CD14-positive monocyte (primary cell): Measurements from ENCODE around the gene TSG101. TPM values are rescaled to one million over a fixed set of nuclear protein-coding genes. Genes with fewer than 3 reads are reported as not detected.
A peak's percentile ranks its signal among the peaks of the same experiment; 100 is the strongest.

Source experiments
- DNase-seq, 3 donors: peaks; one replicate each; pipeline ENCODE4 v3.0.0-alpha.2; 2011 to 2022
- H2AFZ ChIP-seq: 2 replicates; pipeline ENCODE4 v1.6.0; 2012; ENCODE audit warnings: mild to moderate bottlenecking, low read depth, low read length, inconsistent platforms; ENCODE audit not compliant: insufficient read depth, poor library complexity, severe bottlenecking
- H3K27ac ChIP-seq, 2 donors: 1 replicate in 1 of 2; 2 replicates in 1 of 2; pipeline ENCODE4 v1.5.1; 2012 to 2013; ENCODE audit warnings: low read length in 2 of 2, control low read depth in 1 of 2, inconsistent platforms in 1 of 2, low read depth in 1 of 2, mild to moderate bottlenecking in 1 of 2
- H3K27me3 ChIP-seq, 2 donors: one replicate each; pipeline versions ENCODE4 v1.6.0 to v1.6.1; 2011 to 2013; ENCODE audit warnings: low read length in 2 of 2; ENCODE audit not compliant: control insufficient read depth in 2 of 2, insufficient read depth in 2 of 2
- H3K36me3 ChIP-seq, 2 donors: replicated peaks in 1 of 2; 1 replicate in 1 of 2; 2 replicates in 1 of 2; pipeline versions ENCODE4 v1.5.1 to v1.6.1; 2012 to 2013; ENCODE audit warnings: low read length in 2 of 2, control low read depth in 1 of 2, inconsistent platforms in 1 of 2, mild to moderate bottlenecking in 1 of 2; ENCODE audit not compliant: insufficient read depth in 2 of 2, control insufficient read depth in 1 of 2
- H3K4me1 ChIP-seq, 2 donors: 1 replicate in 1 of 2; 2 replicates in 1 of 2; pipeline versions ENCODE4 v1.5.1 to v1.6.1; 2012 to 2013; ENCODE audit warnings: low read length in 2 of 2, control low read depth in 1 of 2, inconsistent platforms in 1 of 2, mild to moderate bottlenecking in 1 of 2, moderate library complexity in 1 of 2; ENCODE audit not compliant: insufficient read depth in 2 of 2, control insufficient read depth in 1 of 2
- H3K4me2 ChIP-seq: replicated peaks from 2 replicates; pipeline ENCODE3; 2012; ENCODE audit warnings: low read length, moderate library complexity, mild to moderate bottlenecking; ENCODE audit not compliant: poor library complexity, severe bottlenecking; ENCODE audit errors: extremely low read depth
- H3K4me3 ChIP-seq, 3 experiments: fragments of 200-600 bp in 1 of 3; sonication (generic) in 1 of 3; replicated peaks in 1 of 3; 1 replicate in 2 of 3; 2 replicates in 1 of 3; pipeline ENCODE4 v1.5.1; 2011 to 2013; ENCODE audit warnings: low read length in 3 of 3, mild to moderate bottlenecking in 3 of 3, control low read depth in 2 of 3, low read depth in 2 of 3, inconsistent platforms in 1 of 3, moderate library complexity in 1 of 3
- H3K79me2 ChIP-seq: 2 replicates; pipeline ENCODE4 v1.6.0; 2012; ENCODE audit warnings: mild to moderate bottlenecking, control low read depth, inconsistent platforms, low read length, moderate library complexity; ENCODE audit not compliant: insufficient read depth
- H3K9ac ChIP-seq: 2 replicates; pipeline ENCODE4 v1.6.0; 2017; ENCODE audit warnings: low read length, mild to moderate bottlenecking; ENCODE audit not compliant: insufficient read depth, poor library complexity, severe bottlenecking
- H3K9me3 ChIP-seq, 2 donors: replicated peaks in 1 of 2; 1 replicate in 1 of 2; 2 replicates in 1 of 2; pipeline versions ENCODE4 v1.5.1 to v1.6.1; 2012 to 2013; ENCODE audit warnings: low read length in 2 of 2, control low read depth in 1 of 2; ENCODE audit not compliant: control insufficient read depth in 1 of 2, insufficient read depth in 1 of 2
- H4K20me1 ChIP-seq: 2 replicates; pipeline ENCODE4 v1.6.0; 2012; ENCODE audit warnings: mild to moderate bottlenecking, low read length, control low read depth, moderate library complexity; ENCODE audit not compliant: insufficient read depth
- H3K27ac Mint-ChIP-seq, 7 donors: one replicate each; pipeline ENCODE4 v1.8.0; 2020; ENCODE audit warnings: mild to moderate bottlenecking in 7 of 7, mixed read lengths in 7 of 7, moderate library complexity in 6 of 7, inconsistent platforms in 2 of 7
- H3K27me3 Mint-ChIP-seq, 3 donors: one replicate each; pipeline ENCODE4 v1.8.0; 2021 to 2022; ENCODE audit warnings: low read depth in 3 of 3, mild to moderate bottlenecking in 3 of 3, mixed read lengths in 3 of 3, moderate library complexity in 3 of 3, inconsistent platforms in 1 of 3
- H3K36me3 Mint-ChIP-seq, 2 donors: one replicate each; pipeline ENCODE4 v1.8.0; 2020; ENCODE audit warnings: mixed read lengths in 2 of 2, inconsistent platforms in 1 of 2, mild to moderate bottlenecking in 1 of 2
- H3K4me1 Mint-ChIP-seq: one replicate; pipeline ENCODE4 v1.8.0; 2020; ENCODE audit warnings: mild to moderate bottlenecking, mixed read lengths
- H3K4me3 Mint-ChIP-seq, 2 donors: one replicate each; pipeline ENCODE4 v1.8.0; 2020; ENCODE audit warnings: mild to moderate bottlenecking in 2 of 2, mixed read lengths in 2 of 2, moderate library complexity in 1 of 2
- H3K9me3 Mint-ChIP-seq, 7 donors: one replicate each; pipeline ENCODE4 v1.8.0; 2020 to 2022; ENCODE audit warnings: mixed read lengths in 7 of 7, mild to moderate bottlenecking in 6 of 7, moderate library complexity in 6 of 7, inconsistent platforms in 2 of 7
- WGBS: methylation state at CpG from one replicate; pipeline ENCODE4 v1.1.5; 2013; ENCODE audit warnings: missing lambda C conversion rate; ENCODE audit not compliant: insufficient coverage; 5-methylcytosine and 5-hydroxymethylcytosine counted together
- intact Hi-C, 2 donors: fragments of 100-400 bp; cut with micrococcal nuclease; formaldehyde crosslinking; loops; one replicate each; pipeline versions ENCODE4 v1.15.0 to v1.15.1; 2023
- polyA plus RNA-seq, 3 donors: library from polyadenylated mRNA; depleted of rRNA in 1 of 3; unstranded in 2 of 3; stranded (reverse) in 1 of 3; fragments of 300-500 nt in 2 of 3; fragments of >200 nt in 1 of 3; fragmentation: Illumina TruSeq in 2 of 3; gene quantifications; 1 replicate in 2 of 3; 2 replicates in 1 of 3; pipeline ENCODE4 v1.2.3, GENCODE V29; 2012 to 2021
- TF ChIP-seq, protein P1 (sequence below): fragments of 200-600 bp; IDR thresholded peaks from one replicate; pipeline ENCODE4 v1.8.0; 2022; ENCODE audit warnings: antibody characterized with exemption, mild to moderate bottlenecking

Gene TSG101
- polyA plus RNA-seq, 3 donors: 76.7 to 116 (median 112) TPM

DNA sequence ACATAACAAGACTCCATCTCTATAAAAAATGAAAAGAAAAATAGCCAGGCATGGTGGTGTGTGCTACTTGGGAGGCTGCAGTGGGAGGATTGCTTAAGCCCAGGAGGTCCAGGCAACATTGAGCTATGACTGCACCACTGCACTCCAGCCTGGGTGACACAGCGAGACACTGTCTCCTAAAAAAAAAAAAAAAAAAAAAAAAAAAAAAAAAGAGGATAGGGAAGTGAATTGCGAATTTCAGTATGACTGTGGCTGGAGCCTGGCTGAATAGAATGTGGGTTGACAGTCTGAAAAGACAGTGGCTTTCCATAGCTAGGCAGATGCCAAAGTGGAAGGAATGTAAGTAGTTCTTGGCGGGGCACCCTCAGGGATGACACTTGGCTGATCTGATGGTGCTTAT lies 77.5 kb downstream of the TSG101 start:
- H3K27ac Mint-ChIP-seq: peak overlapping the region in 2 of 7 donors; percentile 50 to 89
- WGBS: 100% methylated on average over 1 of the region's 3 CpGs

DNA sequence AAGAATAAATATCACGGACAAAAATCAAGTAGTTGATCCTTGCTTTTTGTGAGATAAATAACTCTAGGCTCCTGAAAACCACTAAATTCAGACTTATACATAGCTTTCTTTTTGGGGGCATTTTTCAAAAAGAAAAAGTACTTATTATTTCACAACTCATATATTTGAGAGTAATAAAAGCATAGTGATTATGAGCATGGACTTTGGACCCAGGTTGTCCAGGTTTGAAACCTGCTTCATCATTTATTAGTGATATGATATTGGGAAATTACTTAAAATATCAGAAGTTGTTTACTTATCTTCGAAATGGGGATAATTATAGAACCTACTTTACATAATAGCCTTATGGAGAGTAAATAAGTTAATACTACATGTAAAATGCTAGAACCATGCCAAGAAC lies 88.1 kb downstream of the TSG101 start:
- H3K27ac ChIP-seq: no peak overlapping the region

More for the DNA sequence above, 77.5 kb downstream of the TSG101 start:
- no peak overlapping the region for H3K4me3 ChIP-seq
- H3K36me3 Mint-ChIP-seq: no peaks in the 10 kb centered on the region
- H3K9me3 ChIP-seq: no peaks in the 10 kb centered on the region
- H3K4me1 Mint-ChIP-seq: peaks cover 10% of the 10 kb centered on the region
- no peak overlapping the region for H3K4me3 Mint-ChIP-seq
- peaks cover 0 to 2% (median 0%) of the 10 kb centered on the region in 7 donors for H3K9me3 Mint-ChIP-seq
- no peaks in the 10 kb centered on the region for H3K27me3 ChIP-seq
- H3K27me3 Mint-ChIP-seq: peaks cover 0 to 2% (median 1%) of the 10 kb centered on the region in 3 donors
- intact Hi-C loops: no loop called here
- no peak overlapping the region for H3K27ac ChIP-seq
- H3K79me2 ChIP-seq: no peaks in the 10 kb centered on the region
- no peak overlapping the region for H3K4me2 ChIP-seq
- DNase-seq: peak in 1 of 3 donors; percentile 12
- no peaks in the 10 kb centered on the region for H4K20me1 ChIP-seq
- H3K4me1 ChIP-seq: no peaks in the 10 kb centered on the region
- TF ChIP-seq, protein P1, sequence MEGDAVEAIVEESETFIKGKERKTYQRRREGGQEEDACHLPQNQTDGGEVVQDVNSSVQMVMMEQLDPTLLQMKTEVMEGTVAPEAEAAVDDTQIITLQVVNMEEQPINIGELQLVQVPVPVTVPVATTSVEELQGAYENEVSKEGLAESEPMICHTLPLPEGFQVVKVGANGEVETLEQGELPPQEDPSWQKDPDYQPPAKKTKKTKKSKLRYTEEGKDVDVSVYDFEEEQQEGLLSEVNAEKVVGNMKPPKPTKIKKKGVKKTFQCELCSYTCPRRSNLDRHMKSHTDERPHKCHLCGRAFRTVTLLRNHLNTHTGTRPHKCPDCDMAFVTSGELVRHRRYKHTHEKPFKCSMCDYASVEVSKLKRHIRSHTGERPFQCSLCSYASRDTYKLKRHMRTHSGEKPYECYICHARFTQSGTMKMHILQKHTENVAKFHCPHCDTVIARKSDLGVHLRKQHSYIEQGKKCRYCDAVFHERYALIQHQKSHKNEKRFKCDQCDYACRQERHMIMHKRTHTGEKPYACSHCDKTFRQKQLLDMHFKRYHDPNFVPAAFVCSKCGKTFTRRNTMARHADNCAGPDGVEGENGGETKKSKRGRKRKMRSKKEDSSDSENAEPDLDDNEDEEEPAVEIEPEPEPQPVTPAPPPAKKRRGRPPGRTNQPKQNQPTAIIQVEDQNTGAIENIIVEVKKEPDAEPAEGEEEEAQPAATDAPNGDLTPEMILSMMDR: no peak
- no peak overlapping the region for H3K9ac ChIP-seq
- no peaks in the 10 kb centered on the region for H3K36me3 ChIP-seq
- H2AFZ ChIP-seq: no peak overlapping the region

More for the DNA sequence above, 88.1 kb downstream of the TSG101 start:
- Mint-ChIP-seq H3K4me3 (no peak overlapping the region), H3K4me1 (no peaks in the 10 kb centered on the region), H3K36me3 (no peaks in the 10 kb centered on the region), H3K27me3 (no peaks in the 10 kb centered on the region), H3K9me3 (peaks cover 0 to 6% (median 4%) of the 10 kb centered on the region in 7 donors), H3K27ac (no peak overlapping the region)
- no peak overlapping the region for H3K9ac ChIP-seq
- DNase-seq: no peak
- no peaks in the 10 kb centered on the region for H3K9me3 ChIP-seq
- no peaks in the 10 kb centered on the region for H3K79me2 ChIP-seq
- no peak overlapping the region for H2AFZ ChIP-seq
- no peak overlapping the region for H3K4me2 ChIP-seq
- no peaks in the 10 kb centered on the region for H3K36me3 ChIP-seq
- TF ChIP-seq, protein P1: no peak
- H4K20me1 ChIP-seq: no peaks in the 10 kb centered on the region
- intact Hi-C loops: no loop called here
- H3K4me3 ChIP-seq: no peak overlapping the region
- WGBS: no CpG with 5 or more reads among the region's 2 CpGs
- H3K4me1 ChIP-seq: no peaks in the 10 kb centered on the region
- H3K27me3 ChIP-seq: no peaks in the 10 kb centered on the region

Other genes with a start within 250 kb of the TSG101 start
- 10 to 100 TPM; 11.4 to 17.7 (median 12.9) TPM for gene HPS5, start 204.8 kb downstream of the TSG101 start, polyA plus RNA-seq
- 10 to 100 TPM; 23.0 to 26.6 (median 26.2) TPM for gene GTF2H1, start 204.4 kb downstream of the TSG101 start, polyA plus RNA-seq
- gene LDHA, start 132.4 kb downstream of the TSG101 start, polyA plus RNA-seq: 100 to 1,000 TPM; 191 to 501 (median 438) TPM
- gene LDHC, start 114.6 kb downstream of the TSG101 start, polyA plus RNA-seq: not detected
- not detected for gene LDHAL6A, start 71.1 kb downstream of the TSG101 start, polyA plus RNA-seq
- 10 to 100 TPM in 2 of 3 donors, 1 to 10 TPM in 1; 8.0 to 15.5 (median 11.7) TPM for gene UEVLD, start 61.8 kb upstream of the TSG101 start, polyA plus RNA-seq
- under 1 TPM in 1 of 3 donors, not detected in 2; 0.43 TPM for gene MISFA, start 72.8 kb upstream of the TSG101 start, polyA plus RNA-seq
- gene SPTY2D1, start 107.4 kb upstream of the TSG101 start, polyA plus RNA-seq: 10 to 100 TPM in 2 of 3 donors, 1 to 10 TPM in 1; 8.4 to 14.9 (median 11.8) TPM
- 1 to 10 TPM; 1.3 to 4.3 (median 3.5) TPM for gene TMEM86A, start 171.8 kb upstream of the TSG101 start, polyA plus RNA-seq
- gene IGSF22, start 199.2 kb upstream of the TSG101 start, polyA plus RNA-seq: not detected